IPS-NIHi7 (cell line): ENCODE measurements around the gene FBXW7.
A peak's percentile ranks its signal among the peaks of the same experiment; 100 is the strongest.

Source experiments
- DNase-seq: peaks from one replicate; pipeline ENCODE4 v3.0.0; 2012; ENCODE audit warnings: mixed read lengths; ENCODE audit errors: extremely low spot score

FBXW7 gene

DNA sequence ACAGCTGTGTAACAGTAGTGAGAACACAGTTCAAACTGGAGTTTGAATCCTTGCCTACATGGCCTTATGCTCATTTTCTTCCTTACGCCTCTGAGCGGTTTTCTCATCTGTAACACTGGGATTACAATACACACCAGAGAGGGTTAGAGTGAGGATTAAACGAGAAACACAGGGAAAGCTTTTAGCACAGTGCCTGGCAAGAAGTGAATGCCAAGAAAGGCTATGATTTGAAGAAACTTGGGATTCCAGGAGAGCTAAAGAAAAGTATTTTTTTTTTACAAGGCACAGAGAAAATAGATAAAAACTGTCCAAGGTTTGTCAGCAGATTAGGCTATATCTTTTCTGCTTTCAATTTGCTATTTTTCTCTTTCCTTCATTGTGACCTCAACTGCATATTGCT, 246.4 kb downstream of the FBXW7 start:
- DNase-seq, result no peak

DNA sequence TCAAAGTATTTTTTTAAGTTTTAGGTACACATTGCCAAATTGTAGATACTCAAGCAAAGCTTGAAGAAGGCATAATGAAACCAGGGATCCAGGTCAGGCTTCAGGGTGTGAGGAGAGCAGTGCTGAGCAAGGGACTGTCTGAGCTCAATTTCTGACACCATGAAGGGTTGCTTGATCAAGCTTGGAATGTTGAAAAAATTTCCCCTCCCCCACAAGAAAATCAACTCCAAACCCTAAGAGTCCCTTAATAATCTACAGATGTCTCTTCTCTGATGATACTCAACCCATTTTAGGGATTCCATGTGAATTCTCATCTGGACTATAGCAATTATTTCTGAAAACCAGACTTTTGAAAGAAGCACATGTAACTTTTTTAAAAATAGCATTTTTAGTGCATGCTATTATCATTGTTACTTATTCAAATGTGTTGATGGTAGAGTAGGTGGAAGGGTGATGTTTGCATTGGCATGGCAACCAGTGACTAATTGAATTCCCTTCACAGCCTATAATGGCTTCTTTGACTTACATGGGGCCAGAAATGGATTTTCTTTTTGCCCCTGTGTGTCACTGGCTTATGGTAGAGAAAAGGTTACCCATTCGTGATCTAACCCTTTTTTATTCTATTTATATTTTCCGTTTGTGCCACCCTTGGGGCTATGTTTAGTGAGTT, 252.0 kb downstream of the FBXW7 start:
- no peak for DNase-seq

DNA sequence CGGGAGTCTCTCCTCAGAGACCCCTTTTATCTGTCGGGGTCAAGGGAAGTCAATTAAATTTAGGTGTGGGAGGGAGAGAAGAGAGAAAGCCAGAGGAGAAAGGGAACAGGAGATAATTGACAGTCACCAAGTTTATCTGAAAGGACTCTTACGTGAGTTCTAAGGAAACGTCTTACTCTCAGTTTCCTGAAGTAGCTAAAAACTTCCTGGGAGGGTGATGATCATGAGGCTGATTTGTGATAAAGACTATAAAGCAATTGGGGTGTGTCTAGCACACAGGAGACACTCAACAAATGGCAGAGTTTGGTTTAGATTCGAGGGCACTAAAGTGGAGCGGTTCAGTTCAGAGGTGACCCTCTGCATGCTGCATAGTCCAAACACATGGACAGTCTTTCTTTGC, 254.1 kb downstream of the FBXW7 start:
- DNase-seq, result no peak

DNA sequence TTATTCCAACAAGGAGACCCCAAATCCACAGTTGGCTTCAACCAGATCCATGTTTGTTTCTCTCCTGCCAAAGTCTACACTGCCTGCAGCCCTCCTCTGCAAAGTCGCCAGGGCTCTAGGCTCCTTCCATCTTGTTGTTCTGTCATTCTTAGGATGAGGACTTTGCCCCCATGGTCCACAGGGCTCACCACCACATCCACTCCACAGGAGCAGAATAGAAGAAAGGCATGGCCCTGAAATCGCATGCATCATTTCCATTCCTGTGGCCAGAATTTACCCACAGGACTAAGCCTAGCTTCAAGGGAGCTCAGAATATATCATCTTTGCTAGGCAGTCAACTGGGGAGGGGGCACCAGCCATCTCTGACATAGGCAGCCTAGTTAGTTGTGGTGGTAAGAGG, 254.7 kb downstream of the FBXW7 start:
- DNase-seq, result no peak

DNA sequence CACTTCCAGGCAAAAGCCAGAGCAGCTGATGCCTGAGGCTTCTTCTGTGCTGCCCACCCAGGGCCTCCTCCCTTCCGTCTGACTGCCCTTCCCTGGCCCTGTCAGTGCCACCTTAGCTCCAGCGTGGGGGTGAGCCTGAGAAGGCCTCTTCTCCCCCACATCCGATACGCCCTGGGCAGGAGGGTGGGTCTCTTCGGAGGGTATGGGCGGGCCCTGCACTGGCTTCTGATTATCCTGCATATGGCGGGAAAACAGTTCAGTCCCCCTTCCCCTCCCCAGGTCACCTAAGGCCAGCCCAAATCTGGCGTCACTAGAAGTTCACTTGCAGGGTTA, 256.7 kb downstream of the FBXW7 start:
- DNase-seq, result no peak

DNA sequence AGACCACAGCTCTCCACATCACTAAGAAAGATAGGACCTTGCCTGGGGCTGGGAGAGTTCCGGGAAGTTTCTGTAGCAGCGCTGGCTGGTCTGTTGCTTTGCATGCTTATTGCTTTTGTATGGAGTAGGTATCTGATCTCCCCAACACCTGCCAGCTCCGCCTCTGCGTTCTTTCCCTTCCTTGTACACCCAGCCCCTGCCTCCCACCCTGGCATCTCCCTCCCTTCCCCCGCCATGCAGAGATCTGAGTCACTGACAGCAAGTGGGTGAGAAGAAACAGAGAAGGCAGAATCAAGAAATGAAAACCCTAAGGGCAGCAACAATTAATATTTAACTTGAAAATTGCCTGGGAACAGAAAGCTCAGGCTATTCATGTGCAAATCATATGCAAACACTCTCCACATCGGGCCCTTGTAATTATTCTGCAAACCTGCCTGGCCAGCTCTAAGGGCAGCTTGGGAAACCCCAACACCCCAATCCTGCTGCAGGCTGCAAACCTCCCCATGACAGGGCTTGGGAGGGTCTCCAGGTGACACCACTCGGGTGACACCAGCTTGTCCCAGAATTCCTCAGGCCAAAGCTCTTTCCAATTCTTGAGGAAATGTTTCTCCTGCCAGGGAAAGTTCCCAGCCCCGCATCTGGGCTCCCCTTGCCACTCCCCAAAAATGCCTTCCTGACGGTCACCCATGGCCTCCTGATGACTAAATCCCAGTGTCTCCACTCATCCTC, 257.2 kb downstream of the FBXW7 start:
- peak; percentile 38 for DNase-seq

DNA sequence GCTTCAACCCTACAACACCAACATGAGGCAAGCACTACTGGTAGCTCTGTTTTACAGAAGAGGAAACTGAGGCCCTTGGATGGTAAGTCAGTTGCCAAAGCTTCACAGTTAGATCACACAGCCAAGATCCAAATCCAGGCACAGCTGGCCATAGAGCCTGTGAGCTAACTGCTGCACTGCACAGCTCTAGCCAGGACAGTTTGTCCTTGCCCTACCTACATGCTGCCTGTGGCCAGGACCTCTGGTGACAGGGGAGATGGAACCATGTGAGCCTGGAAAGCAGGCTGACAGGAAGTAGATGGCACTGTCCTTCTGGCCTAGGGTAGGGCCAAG, 257.8 kb downstream of the FBXW7 start:
- DNase-seq, result no peak

DNA sequence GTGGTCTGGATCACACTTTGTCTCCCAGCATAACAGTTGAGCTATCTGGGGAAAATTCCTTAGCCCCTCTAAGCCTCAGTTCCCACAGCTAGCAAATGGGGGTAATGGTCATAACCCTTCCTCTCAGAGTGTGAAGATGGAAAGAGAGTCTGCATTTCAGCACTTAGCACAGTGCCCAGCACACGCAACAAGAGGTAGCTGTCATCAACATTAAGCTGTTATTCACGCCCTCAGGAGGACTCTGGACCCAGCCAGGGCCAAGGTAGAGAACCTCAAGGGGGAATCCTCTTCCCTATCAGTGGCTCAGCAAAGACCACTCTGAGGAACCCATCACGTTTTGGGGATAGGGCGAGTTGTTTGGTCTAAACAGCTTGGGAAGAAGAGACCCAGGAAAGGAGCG, 258.6 kb downstream of the FBXW7 start:
- no peak for DNase-seq

DNA sequence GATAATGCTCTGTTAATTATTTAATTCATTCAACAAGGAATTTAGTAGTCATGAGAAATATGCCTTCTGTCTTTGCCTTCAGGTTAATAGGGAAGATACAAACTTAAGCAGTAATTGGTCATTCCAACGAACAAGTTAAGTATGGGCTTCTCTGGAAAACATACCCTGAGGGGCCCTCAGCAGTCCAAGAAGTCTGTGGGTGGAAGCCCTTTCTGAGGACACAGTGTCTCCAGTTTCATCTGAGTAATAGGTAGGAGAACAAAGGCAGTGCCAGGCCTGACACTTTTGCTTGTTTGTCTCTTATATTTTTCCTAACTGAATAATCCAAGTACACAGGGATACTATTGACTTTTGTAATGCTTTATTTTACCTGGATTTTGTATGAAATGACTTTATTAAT, 262.5 kb downstream of the FBXW7 start:
- DNase-seq, result no peak
